Stimulated activated CD8-positive, alpha-beta memory T cell treated with anti-CD3 and anti-CD28 coated beads, Interleukin-7, amount 100 ng/mL, for 48 hours (primary cell): ENCODE results near the gene THPO.
"Not testable (repeated sequence)": the region's sequence is repeated elsewhere in the genome, so short reads cannot be mapped to it uniquely, and the experiment has no call there.

Experiments
- DNase-seq, 2 donors: peaks; one replicate each; pipeline ENCODE4 v3.0.0-alpha.2; 2020; ENCODE audit warnings: low read depth in 1 of 2; ENCODE audit errors: extremely low read depth in 1 of 2

The THPO gene

DNA sequence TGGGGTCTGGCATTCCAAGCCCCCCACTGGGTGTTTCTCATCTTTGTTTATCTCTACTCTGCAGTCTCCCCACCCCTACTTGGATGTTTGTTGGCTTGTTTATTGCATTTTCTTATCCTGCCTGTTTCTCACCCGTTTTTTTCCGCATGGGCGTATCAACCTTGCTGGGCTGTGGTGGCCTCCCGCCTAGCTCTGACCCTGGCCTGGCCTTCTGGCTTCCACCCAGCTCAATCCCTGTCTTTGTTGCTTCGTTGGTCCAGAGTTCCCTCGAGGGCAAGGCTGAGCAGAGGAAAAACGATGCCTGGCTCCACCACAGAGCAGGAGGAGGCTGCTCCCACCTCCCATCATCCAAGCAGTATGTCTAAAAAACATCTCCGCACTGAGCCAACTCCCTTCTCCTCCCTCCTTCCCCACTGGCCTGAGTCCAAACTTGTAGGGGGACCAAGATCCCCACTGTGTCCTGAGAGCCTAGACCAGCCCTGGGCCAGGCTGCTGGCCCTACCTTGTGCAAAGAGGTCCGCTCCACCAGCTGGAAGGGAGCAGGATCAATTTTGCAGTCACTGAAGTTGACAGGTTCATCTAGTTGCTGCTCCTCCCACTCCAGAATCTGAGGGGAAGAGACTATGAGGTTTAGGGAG lies 26.4 kb downstream of the THPO start:
- DNase-seq, result no peak

DNA sequence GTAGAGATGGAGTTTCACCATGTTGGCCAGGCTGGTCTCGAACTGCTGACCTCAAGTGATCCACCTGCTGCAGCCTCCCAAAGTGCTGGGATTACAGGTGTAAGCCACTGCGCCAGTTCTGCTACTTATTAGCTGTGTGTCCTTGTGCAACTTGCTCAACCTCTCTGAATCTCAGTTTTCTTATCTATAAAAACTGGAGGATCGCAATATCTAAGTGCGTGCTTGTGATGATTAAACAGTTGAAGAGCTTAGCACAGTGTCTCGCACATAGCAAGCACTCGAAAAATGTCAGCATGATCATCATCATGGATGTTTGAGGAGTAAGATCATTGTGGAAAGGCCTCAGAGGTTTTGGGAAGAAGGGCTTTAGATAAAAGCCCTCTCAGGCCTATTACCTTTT lies 27.4 kb downstream of the THPO start:
- no peak for DNase-seq

DNA sequence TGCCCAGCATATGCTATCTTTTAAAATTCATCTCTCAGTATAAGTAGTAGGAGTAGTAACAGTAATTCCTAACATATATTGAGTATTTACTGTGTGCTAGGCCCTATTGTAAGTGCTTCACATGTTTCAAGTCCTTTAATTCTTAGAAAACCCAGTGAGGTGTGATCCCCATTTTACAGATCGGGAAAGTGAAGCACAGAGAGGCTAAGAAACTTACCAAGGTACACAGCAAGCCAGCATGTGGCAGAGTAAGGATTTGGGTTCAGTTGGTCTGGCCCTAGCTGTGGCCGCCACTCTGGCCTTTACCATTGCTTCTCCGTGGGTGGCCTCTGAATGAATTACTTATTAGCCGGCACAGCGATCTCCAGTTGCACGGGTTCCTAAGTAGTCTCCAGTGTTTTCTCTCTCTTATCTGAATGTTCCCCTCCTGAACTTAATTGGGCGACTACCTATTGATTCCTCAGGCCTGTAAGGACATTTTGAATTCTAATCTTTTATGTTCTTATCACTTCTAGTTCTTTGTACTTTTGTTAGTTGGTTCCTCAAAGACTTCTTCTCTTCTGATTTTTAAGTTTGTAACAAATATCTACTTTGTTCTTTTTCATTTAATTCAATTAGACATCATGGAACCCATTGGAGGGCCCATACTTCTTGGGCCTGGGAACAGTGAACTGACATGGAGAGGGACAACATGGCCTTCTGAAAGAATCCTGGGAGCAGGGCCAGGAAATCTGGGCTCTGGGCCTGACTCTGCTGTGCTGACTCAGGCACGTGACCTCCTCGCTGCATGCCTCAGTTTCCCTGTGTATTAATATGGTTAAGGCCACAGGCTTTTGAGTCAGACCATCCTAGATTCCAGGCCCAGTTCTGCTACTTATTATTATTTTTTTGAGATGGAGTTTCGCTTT lies 28.2 kb downstream of the THPO start:
- no peak for DNase-seq

DNA sequence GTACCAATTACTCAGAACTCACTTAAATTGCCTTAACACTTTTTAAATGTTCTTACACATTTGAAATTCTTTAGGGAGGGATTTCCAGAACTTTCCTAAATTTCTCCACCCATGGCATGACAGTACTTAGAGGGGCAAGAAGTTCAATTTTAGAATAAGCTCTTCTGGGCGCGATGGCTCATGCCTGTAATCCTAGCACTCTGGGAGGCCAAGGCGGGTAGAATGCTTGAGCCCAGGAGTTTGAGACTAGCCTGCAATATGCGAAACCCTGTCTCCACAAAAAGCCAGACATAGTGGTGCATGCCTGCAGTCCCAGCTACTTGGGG lies 30.0 kb downstream of the THPO start:
- no peak for DNase-seq

DNA sequence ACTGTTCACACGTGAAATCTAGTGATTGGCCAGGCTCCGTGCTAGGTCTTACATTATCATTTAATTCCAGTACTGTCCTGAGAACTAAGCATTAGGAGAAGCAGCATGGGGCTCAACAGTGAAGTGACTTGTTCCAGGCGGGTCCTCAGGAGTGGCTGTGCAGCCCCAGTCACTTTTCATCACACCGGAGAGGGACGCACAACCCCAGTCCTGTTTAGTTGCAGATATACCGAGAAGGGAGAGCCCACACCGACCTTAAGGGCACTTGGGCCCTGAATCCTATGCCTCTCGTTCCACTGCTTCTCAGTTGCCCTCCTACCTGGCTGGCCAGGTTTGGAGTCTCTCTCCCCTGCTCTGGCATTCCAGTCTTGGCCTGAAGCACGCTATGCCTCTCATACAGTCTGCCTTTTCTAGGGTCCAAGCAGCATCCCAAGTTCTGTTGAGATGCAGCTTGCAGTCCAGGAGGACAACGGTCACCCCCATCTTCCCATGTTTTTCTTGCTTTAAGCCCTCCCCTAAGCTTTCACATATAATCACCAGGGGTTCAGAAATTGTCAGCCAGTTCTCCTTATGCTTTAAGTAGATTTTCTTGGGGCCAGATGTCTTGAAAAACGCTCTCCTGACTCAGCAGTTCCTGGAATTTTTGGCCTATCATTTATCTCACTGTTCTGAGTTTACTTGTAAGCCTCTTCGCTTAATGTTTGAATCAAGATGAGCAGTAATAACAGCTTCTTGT lies 30.5 kb downstream of the THPO start:
- DNase-seq, result no peak

DNA sequence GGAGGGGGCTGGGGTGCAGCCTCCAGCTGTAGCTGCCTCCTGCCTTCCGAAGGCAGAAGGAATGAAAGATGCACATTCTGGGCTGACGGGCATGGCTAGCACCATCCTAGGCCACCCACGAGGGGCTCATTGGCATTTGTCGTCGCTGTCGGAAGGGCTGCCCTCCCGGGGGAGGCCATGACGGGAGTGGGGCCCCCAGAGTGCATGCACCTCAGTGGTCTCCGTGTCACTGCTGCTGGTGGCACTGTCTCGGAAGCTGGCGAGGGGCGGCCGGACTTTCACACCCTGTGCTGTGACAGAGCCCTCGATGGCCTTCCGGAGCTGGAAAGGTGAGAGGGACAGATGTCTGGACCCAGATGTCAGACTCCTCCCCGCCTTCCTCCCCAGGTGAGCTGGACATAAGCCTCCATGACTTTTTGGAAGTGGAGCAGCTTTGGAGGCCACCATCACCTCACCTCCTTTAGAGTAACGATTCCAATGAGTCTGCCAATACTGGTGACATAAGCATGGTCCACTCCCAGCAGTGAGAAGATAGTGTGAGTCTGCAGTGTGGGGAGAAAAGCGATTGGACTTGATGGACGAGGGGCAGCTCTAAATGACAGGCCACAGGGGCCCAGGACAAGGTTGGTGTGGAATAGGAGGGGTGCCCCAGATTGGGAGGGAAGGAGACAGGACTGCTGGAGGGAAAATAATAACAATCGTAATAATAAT lies 31.4 kb downstream of the THPO start:
- no peak for DNase-seq

DNA sequence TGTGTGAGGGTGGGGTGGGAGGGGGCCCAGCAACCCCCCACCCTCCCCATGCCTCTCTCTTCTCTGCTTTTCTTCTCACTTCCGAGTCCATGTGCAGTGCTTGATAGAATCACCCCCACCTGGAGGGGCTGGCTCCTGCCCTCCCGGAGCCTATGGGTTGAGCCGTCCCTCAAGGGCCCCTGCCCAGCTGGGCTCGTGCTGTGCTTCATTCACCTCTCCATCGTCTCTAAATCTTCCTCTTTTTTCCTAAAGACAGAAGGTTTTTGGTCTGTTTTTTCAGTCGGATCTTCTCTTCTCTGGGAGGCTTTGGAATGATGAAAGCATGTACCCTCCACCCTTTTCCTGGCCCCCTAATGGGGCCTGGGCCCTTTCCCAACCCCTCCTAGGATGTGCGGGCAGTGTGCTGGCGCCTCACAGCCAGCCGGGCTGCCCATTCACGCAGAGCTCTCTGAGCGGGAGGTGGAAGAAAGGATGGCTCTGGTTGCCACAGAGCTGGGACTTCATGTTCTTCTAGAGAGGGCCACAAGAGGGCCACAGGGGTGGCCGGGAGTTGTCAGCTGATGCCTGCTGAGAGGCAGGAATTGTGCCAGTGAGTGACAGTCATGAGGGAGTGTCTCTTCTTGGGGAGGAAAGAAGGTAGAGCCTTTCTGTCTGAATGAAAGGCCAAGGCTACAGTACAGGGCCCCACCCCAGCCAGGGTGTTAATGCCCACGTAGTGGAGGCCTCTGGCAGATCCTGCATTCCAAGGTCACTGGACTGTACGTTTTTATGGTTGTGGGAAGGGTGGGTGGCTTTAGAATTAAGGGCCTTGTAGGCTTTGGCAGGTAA lies 32.5 kb downstream of the THPO start:
- DNase-seq, result no peak

DNA sequence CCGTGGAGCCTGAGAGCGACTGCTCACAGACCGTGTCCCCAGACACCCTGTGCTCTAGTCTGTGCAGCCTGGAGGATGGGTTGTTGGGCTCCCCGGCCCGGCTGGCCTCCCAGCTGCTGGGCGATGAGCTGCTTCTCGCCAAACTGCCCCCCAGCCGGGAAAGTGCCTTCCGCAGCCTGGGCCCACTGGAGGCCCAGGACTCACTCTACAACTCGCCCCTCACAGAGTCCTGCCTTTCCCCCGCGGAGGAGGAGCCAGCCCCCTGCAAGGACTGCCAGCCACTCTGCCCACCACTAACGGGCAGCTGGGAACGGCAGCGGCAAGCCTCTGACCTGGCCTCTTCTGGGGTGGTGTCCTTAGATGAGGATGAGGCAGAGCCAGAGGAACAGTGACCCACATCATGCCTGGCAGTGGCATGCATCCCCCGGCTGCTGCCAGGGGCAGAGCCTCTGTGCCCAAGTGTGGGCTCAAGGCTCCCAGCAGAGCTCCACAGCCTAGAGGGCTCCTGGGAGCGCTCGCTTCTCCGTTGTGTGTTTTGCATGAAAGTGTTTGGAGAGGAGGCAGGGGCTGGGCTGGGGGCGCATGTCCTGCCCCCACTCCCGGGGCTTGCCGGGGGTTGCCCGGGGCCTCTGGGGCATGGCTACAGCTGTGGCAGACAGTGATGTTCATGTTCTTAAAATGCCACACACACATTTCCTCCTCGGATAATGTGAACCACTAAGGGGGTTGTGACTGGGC lies 33.3 kb downstream of the THPO start:
- no peak for DNase-seq

DNA sequence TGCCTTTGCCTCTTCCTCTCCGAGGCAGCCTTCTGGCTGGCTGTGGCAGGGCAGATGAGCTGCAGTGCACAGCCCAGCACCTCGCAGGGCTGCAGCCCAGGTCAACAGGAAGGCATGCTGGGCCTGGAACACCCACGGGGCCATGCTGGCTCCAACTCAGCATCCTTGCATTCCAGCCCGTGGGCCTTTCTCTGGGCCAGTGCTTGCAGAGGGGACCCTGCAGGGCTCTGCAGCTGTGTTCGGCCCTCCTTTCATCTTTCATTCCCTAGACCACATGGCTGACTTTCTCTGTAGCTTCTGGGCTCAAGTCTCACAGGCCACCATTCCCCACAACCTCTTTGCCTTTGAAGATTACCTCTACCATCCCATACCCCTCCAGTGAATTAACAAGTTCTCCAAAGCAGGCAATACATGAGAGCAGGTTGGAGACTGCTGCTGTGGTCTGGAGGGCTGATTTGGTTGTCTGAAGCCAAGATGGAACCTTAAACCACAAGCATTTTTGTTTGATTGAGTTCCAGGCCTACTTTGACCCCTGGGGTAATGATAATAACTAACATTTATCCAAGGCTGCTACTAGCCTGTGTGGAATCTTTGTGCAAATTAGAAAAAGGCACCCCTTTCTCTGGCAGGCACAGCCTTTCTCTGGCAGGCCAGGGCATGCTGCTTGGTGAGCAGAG lies 34.7 kb downstream of the THPO start:
- DNase-seq, result no peak

DNA sequence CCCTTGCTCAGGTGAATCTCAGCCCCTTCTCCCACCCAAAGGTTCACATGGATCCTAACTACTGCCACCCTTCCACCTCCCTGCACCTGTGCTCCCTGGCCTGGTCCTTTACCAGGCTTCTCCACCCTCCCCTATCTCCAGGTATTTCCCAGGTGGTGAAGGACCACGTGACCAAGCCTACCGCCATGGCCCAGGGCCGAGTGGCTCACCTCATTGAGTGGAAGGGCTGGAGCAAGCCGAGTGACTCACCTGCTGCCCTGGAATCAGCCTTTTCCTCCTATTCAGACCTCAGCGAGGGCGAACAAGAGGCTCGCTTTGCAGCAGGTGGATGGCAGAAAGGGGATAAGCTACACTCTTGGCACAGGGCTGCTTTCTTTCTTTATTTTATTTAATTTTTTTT lies 36.1 kb downstream of the THPO start:
- no peak for DNase-seq

DNA sequence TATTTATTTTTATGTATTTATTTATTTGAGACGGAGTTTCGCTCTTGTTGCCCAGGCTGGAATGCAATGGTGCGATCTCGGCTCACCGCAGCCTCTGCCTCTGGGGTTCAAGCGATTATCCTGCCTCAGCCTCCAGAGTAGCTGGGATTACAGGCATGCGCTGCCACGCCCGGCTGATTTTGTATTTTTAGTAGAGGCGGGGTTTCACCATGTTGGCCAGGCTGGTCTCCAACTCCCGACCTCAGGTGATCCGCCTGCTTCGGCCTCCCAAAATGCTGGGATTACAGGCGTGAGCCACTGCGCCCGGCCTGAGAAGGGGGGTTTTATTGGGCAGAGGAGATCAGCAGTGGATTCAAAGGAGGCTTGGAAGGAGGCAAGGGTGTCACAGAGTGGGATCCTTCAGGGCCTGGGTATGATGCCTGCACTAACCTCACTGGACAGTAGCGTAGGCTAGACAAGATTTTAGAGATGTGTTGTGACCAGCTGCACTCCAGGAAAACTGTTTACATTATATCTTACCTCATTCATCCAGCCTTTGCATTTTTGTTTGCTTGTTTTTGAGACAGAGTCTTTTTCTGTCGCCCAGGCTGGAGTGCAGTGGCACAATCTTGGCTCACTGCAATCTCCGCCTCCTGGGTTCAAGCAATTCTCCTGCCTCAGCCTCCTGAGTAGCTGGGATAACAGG lies 38.4 kb downstream of the THPO start:
- not testable (repeated sequence) for DNase-seq

DNA sequence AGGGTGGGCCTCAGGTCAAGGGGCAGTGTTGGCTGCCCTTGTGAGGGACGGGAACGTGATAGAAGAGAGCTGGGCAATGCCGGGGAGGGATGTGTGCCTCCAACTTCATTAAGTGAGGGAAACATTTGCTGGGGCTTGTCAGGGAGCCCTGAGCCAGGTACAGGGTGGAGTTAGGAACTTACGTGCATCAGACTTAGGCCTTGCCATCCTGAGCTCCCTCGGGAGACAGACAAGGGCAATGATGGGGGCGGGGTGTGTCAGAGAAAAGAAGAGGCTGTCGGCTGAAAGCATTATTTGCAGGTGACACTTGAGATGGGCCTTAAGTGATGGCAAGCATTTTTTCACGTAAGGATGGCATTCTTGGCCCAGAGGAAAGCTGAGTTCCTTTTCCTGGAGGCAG lies 39.0 kb downstream of the THPO start:
- DNase-seq, result no peak

DNA sequence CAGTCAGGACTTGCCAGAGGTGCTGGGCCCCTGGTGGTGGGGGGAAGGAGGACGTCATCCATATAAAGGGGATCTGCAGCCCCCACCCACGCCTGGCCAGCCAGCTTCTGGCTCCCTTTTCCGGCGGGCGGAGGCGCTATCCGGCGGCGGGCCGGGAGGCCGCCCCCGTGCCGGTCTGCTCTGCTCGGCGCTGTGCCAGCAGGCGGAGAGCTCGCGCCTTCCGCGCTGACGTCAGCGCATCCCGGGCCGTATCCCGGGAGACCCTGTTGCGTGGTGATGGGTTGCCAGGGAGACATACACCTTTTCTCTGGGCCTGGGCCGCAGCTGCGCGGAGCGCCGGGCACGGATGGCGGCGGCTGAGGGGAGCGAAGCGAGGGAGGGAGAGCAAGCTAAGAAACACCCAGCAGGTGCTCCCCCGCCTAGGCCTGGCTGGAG lies 39.5 kb downstream of the THPO start:
- no peak for DNase-seq

DNA sequence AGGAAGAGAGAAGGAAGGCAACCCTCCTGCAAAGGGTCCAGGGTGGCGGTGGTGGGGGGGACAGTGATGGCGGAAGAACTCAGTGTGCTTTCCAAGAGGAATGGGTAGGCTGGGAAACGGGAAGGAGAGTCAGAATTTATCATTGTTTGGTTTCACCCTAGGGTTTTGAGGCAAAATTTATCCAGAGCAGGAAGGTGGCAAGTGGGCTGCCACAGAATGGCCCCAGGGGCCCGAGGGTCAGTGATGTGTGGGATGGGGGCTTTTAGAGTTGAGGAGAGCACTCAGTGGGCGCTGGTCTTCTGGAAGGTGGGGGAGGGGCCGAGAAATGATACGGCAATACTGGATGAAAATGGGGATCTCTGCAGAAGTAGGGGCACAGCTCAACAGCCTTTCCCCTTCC lies 40.0 kb downstream of the THPO start:
- DNase-seq, result no peak

DNA sequence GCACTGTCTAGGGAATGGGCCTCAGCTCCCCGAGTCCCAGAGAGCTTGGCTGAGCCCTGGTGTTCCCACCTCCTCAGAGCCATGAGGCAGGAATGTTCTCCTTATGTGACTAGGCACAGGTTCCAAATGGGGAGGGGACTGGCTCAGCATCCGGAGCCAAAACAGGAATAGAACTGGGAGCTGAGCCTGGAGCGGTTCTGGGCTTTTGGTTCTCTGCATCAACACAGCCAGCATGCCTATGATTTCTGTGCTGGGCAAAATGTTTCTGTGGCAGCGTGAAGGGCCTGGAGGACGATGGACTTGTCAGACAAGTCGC lies 40.6 kb downstream of the THPO start, which contains the start of gene FAM131A:
Gene FAM131A, plus strand, starts transcription at position 202 of the 316 bp plus-strand sequence. Its CDS starts 31 bp downstream, at position 233.
- no peak for DNase-seq

DNA sequence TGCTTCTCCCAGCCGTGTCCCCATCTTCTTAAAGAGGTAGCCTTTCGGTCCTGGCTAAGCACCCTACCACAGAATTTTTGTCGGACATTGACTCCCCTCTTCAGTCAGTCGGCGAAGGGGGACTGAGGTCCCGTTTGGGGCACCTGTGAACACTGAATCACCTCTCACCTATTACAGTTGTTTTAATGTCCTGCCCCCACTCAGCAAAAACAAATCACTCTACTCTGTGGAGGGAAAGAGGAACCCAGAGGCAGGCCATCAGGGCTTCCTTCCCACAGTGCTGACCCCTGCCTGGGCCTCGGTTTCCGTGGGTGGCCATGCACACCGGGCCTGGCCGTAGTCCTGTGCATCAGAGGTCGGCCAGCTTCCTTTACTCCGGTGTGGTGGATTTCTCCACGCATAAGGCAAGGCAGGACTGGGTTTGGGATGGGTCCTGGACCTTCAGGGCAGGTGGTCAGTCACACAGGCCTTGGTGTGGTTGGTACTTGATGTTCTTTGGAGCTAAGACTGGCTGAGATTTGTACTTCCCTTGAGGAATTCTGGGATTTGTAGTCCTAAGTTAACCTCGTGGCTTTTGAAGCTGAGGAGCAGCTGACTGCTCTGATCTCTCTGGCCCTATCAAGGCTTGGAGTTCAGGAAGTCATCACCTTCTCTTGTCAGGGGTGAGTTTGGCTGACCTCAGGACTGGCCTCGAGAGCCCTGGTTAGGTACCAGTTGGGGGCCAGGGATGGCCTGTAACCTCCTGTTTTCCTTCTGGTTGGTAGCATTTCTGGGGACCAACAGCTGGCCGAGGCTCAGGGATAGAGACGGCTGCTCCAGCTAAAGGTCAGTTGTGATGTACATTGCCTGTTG lies 41.2 kb downstream of the THPO start:
- DNase-seq, result no peak

DNA sequence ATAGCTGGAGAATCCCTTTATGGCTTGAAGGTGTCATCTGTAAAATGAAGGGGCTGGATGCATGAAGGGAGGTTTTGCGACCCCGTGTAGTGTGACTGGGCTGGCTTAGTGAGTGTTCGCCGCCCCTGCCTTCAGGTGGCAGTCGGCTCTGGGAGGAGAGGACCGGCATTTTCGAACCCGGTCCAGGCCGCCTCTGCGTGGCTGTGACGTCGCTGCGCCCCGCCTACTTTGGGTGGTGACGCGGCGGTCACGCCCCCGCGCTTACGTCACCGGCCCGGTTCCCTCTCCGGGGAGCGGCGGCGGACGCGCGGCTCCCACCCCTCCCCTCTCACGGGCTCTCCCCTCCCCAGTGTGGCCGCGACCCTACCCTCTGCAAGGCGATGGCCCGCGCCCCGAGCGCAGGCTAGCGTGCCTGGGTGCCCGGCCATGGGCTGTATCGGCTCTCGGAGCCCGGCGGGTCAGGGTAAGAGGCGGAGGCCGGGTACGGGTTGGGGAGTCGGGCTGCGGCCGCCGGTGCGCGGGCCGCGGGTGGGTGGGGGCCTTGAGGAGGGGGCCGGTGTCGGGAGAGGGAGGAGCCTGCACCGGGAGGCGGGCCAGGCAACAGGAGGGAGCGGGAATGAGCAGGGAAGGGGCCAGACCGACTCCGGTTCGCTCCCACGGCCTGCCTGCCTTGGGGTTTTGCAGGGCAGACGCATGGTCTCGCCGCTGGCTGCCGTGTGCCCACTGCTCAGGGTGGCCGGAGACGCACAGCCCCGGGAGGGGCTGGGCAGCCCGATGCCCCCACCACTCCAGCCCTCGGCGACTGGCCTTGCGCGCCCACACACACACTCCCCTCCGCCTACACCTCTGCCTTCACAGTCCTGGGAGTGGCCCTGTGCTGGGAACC lies 42.1 kb downstream of the THPO start:
- peak; percentile 67 to 73 for DNase-seq
